ENCODE data around the gene SLC25A36. TPM values are rescaled to one million over a fixed set of nuclear protein-coding genes. Genes with fewer than 3 reads are reported as not detected.

The SLC25A36 gene
- total and polyA plus RNA-seq, 2 of the 4 experiments (the other 2 are of a cell fraction): 31.3 to 76.7 TPM

DNA sequence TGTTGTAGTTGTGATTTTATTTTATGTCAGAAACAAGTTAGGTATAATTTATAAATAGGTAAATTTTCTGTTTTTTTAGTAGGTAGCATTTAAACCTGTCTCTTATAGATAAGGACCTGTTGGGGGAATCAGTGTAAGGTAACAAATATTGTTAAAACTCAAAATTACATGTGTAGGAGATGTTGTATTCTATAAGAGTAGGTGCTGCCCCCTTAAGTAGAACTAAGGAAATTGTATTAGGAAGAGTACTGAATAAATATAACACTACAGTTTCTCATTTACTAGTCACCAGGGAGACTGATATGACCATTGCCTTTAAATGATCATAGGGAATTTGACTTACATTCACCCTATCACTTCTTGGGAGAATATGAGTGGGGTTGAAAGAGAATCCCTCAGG, 31.2 kb downstream of the SLC25A36 start:
- POLR2A ChIA-PET (ENCODE audit: unreplicated experiment): no interaction called here
- peak; percentile 44 for TF ChIP-seq RAD21 (IDR thresholded peaks at IDR 0.05; ENCODE audit: low read length)
- TF ChIP-seq, protein P1, sequence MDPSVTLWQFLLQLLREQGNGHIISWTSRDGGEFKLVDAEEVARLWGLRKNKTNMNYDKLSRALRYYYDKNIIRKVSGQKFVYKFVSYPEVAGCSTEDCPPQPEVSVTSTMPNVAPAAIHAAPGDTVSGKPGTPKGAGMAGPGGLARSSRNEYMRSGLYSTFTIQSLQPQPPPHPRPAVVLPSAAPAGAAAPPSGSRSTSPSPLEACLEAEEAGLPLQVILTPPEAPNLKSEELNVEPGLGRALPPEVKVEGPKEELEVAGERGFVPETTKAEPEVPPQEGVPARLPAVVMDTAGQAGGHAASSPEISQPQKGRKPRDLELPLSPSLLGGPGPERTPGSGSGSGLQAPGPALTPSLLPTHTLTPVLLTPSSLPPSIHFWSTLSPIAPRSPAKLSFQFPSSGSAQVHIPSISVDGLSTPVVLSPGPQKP (IDR thresholded peaks at IDR 0.05; ENCODE audit: borderline replicate concordance, low read depth, low read length): no peak
- TF ChIP-seq RCOR1 (IDR thresholded peaks at IDR 0.05; ENCODE audit: insufficient replicate concordance, low read length): no peak
- TF ChIP-seq, protein P2, sequence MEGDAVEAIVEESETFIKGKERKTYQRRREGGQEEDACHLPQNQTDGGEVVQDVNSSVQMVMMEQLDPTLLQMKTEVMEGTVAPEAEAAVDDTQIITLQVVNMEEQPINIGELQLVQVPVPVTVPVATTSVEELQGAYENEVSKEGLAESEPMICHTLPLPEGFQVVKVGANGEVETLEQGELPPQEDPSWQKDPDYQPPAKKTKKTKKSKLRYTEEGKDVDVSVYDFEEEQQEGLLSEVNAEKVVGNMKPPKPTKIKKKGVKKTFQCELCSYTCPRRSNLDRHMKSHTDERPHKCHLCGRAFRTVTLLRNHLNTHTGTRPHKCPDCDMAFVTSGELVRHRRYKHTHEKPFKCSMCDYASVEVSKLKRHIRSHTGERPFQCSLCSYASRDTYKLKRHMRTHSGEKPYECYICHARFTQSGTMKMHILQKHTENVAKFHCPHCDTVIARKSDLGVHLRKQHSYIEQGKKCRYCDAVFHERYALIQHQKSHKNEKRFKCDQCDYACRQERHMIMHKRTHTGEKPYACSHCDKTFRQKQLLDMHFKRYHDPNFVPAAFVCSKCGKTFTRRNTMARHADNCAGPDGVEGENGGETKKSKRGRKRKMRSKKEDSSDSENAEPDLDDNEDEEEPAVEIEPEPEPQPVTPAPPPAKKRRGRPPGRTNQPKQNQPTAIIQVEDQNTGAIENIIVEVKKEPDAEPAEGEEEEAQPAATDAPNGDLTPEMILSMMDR (conservative IDR thresholded peaks at IDR 0.05; ENCODE audit: low read depth, low read length): peak; percentile 50
- TF ChIP-seq SMC3 (IDR thresholded peaks at IDR 0.05; ENCODE audit: low read depth, low read length): peak; percentile 13; the same call in 1 of the 2 replicates
- TF ChIP-seq MAFK (IDR thresholded peaks at IDR 0.05; ENCODE audit: low read depth, low read length): no peak
- Histone ChIP-seq H3K9me3 (ENCODE audit: control insufficient read depth, insufficient read depth, low read length) (no peaks in the 10 kb centered on the region), H3K56ac (ENCODE audit: extremely low read depth, insufficient read depth, low read length) (no peak overlapping the region), H3K4me3 (ENCODE audit: insufficient read depth, low read depth, low read length) (no peak overlapping the region), H2AK5ac (ENCODE audit: low read depth, low read length) (no peak overlapping the region), H3K4me2 (ENCODE audit: low read depth, low read length) (no peak overlapping the region), H3K9me1 (ENCODE audit: insufficient read depth, low read length) (no peaks in the 10 kb centered on the region), H3K27me3 (ENCODE audit: control insufficient read depth, insufficient read depth, low read length) (no peaks in the 10 kb centered on the region), H3K9ac (ENCODE audit: low read depth, low read length) (no peak overlapping the region), H3K4me1 (ENCODE audit: control insufficient read depth, insufficient read depth, low read length) (no peaks in the 10 kb centered on the region), H4K91ac (ENCODE audit: insufficient read depth, low read depth, low read length) (no peak overlapping the region), H2AFZ (replicated peaks; ENCODE audit: low read length, poor library complexity) (no peak overlapping the region), H2BK120ac (ENCODE audit: low read depth, low read length) (no peak overlapping the region), H3K79me1 (ENCODE audit: low read depth in 1 of 2, low read length in 2 of 2) (no peaks in the 10 kb centered on the region; a peak in 1 of 4 replicates), H3K18ac (ENCODE audit: low read depth, low read length) (no peak overlapping the region), H2AK9ac (replicated peaks; ENCODE audit: low read depth, low read length, poor library complexity) (no peak overlapping the region), H4K5ac (ENCODE audit: low read depth, low read length) (no peak overlapping the region), H3K14ac (replicated peaks; ENCODE audit: low read depth, low read length) (no peak overlapping the region), H2BK5ac (ENCODE audit: low read depth, low read length, poor library complexity, severe bottlenecking) (no peak overlapping the region), H2BK20ac (ENCODE audit: low read depth, low read length) (no peak overlapping the region), H3K36me3 (ENCODE audit: control insufficient read depth, insufficient read depth, low read length) (peaks cover 4% of the 10 kb centered on the region; the same call in 1 of the 2 replicates), H3K4ac (ENCODE audit: low read depth, low read length) (no peak overlapping the region), H3K27ac (ENCODE audit: insufficient read depth, low read length) (no peak overlapping the region), H4K8ac (ENCODE audit: low read depth in 2 of 2, low read length in 2 of 2) (no peak overlapping the region), H4K20me1 (ENCODE audit: insufficient read depth, low read length) (no peaks in the 10 kb centered on the region), H2BK15ac (ENCODE audit: low read depth, low read length) (no peak overlapping the region), H3K23ac (ENCODE audit: low read depth, low read length) (no peak overlapping the region)
- intact Hi-C loops (cut with micrococcal nuclease): loop anchor here (2.0 to 5.0 kb wide), 2 partner anchors 50 to 76 kb away; no protein-coding TSS in a partner anchor
- ATAC-seq (ENCODE audit: low read depth) (peak; percentile 79), DNase-seq (peak; percentile 26)
- CTCF ChIA-PET: no interaction called here
- dilution Hi-C loops (cut with HindIII; ENCODE audit: low sequenced_read_pairs, unreplicated experiment): no loop called here
- in situ Hi-C loops (cut with MboI; ENCODE audit: low sequenced_read_pairs): no loop called here
- BruUV-seq (replicated peaks): no TSS peak

Data from IMR-90 (cell line).